Liver (tissue), 3 donors: ENCODE data around the gene ZDHHC11B.
A peak's percentile ranks its signal among the peaks of the same experiment; 100 is the strongest.

Experiments
- GABPA ChIP-seq, 2 donors: IDR thresholded peaks in 1 of 2; conservative IDR thresholded peaks in 1 of 2; 2 replicates each; pipeline ENCODE4 v1.6.1; 2016; ENCODE audit warnings: antibody characterized with exemption in 2 of 2, mild to moderate bottlenecking in 1 of 2, moderate library complexity in 1 of 2
- HNF4G ChIP-seq: IDR thresholded peaks from 2 replicates; pipeline ENCODE4 v1.6.1; 2016; ENCODE audit warnings: antibody characterized with exemption
- RAD21 ChIP-seq, 2 donors: IDR thresholded peaks; 2 replicates each; pipeline ENCODE4 v1.6.1; 2016; ENCODE audit warnings: antibody characterized with exemption in 2 of 2, mild to moderate bottlenecking in 2 of 2
- YY1 ChIP-seq: IDR thresholded peaks from 2 replicates; pipeline ENCODE4 v1.6.1; 2016; ENCODE audit warnings: antibody characterized with exemption, mild to moderate bottlenecking
- TF ChIP-seq, protein P1 (sequence below): fragments of 150-350 bp; IDR thresholded peaks from 2 replicates; pipeline ENCODE4 v1.5.1; 2017; ENCODE audit warnings: improper control_type of control experiment, low read depth, low read length; ENCODE audit not compliant: missing input control
- TF ChIP-seq, protein P2 (sequence below): IDR thresholded peaks from 2 replicates; pipeline ENCODE4 v1.6.1; 2016; ENCODE audit warnings: antibody characterized with exemption
- donor health status: healthy.
- donor health status: healthy.

GRCh38 chr5:757931-758697 lies 26.4 kb downstream of the ZDHHC11B start:
- TF ChIP-seq RAD21 (IDR thresholded peaks at IDR 0.05) (peak in 1 of 2 donors; percentile 17), YY1 (no peak), HNF4G (no peak), GABPA (IDR thresholded peaks at IDR 0.05 in 1 of 2, conservative IDR thresholded peaks at IDR 0.05 in 1 of 2) (no peak)
- TF ChIP-seq, protein P1, sequence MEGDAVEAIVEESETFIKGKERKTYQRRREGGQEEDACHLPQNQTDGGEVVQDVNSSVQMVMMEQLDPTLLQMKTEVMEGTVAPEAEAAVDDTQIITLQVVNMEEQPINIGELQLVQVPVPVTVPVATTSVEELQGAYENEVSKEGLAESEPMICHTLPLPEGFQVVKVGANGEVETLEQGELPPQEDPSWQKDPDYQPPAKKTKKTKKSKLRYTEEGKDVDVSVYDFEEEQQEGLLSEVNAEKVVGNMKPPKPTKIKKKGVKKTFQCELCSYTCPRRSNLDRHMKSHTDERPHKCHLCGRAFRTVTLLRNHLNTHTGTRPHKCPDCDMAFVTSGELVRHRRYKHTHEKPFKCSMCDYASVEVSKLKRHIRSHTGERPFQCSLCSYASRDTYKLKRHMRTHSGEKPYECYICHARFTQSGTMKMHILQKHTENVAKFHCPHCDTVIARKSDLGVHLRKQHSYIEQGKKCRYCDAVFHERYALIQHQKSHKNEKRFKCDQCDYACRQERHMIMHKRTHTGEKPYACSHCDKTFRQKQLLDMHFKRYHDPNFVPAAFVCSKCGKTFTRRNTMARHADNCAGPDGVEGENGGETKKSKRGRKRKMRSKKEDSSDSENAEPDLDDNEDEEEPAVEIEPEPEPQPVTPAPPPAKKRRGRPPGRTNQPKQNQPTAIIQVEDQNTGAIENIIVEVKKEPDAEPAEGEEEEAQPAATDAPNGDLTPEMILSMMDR: no peak
- TF ChIP-seq, protein P2, sequence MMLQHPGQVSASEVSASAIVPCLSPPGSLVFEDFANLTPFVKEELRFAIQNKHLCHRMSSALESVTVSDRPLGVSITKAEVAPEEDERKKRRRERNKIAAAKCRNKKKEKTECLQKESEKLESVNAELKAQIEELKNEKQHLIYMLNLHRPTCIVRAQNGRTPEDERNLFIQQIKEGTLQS: no peak
